ENCODE data around the gene C2.
A peak's percentile ranks its signal among the peaks of the same experiment; 100 is the strongest.

The C2 gene

DNA sequence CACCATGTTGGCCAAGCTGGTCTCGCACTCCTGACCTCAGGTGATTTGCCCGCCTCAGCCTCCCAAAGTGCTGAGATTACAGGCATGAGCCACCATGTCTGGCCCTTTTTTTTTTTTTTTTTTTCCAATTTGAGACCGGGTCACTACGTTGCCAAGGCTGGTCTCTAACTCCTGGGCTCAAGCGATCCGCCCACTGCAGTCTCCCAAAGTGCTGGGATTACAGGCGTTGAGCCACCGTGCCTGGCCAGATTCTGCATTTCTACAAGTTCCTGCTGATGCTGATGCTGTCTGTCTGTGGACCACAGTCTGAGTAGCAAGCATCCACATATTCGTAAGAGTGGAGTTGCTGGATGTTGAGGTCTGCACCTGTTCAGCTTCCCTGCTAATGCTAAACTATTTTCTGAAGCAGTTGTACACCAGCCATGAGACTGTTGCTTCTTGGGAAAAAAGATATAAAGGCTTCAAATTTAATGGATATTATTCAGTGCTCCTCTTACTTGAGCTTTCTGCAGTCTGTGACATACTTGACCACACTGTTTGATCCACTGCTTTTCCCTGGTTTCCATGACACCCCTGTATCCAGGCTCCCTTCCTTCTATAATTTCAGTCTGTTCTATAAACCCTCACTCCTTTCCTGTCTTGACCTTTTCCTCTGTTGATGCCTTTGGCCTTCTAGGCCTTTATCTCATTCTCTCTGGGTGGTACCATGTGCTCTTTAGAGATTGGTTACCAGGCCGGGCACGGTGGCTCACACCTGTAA, 15.5 kb upstream of the C2 start:
- TF ChIP-seq ZNF565 (CRISPR knock-in tag; conservative IDR thresholded peaks at IDR 0.05; ENCODE audit: low read depth) (no peak), TOX (CRISPR knock-in tag; IDR thresholded peaks at IDR 0.05; ENCODE audit: borderline replicate concordance) (no peak), ESRRG (CRISPR knock-in tag; IDR thresholded peaks at IDR 0.05) (no peak), ZFP30 (CRISPR knock-in tag; IDR thresholded peaks at IDR 0.05) (no peak), ZFP3 (CRISPR knock-in tag; IDR thresholded peaks at IDR 0.05) (no peak), ZC3H10 (CRISPR knock-in tag; IDR thresholded peaks at IDR 0.05) (no peak), TCF4 (CRISPR knock-in tag; IDR thresholded peaks at IDR 0.05; ENCODE audit: borderline replicate concordance) (no peak), OSR1 (CRISPR knock-in tag; IDR thresholded peaks at IDR 0.05) (no peak), ISL1 (CRISPR knock-in tag; IDR thresholded peaks at IDR 0.05) (no peak), CSDC2 (CRISPR knock-in tag; IDR thresholded peaks at IDR 0.05) (no peak), TSHZ2 (CRISPR knock-in tag; IDR thresholded peaks at IDR 0.05) (no peak), ZNF70 (CRISPR knock-in tag; IDR thresholded peaks at IDR 0.05) (no peak), ARNTL (CRISPR knock-in tag; IDR thresholded peaks at IDR 0.05; ENCODE audit: borderline replicate concordance, low read depth) (no peak), PPARA (CRISPR knock-in tag; IDR thresholded peaks at IDR 0.05; ENCODE audit: borderline replicate concordance) (no peak), CREB5 (CRISPR knock-in tag; IDR thresholded peaks at IDR 0.05; ENCODE audit: low read depth) (no peak), ZNF8 (CRISPR knock-in tag; IDR thresholded peaks at IDR 0.05) (no peak), PATZ1 (CRISPR knock-in tag; IDR thresholded peaks at IDR 0.05; ENCODE audit: borderline replicate concordance) (no peak), GLIS3 (CRISPR knock-in tag; IDR thresholded peaks at IDR 0.05) (no peak), BACH2 (CRISPR knock-in tag; IDR thresholded peaks at IDR 0.05; ENCODE audit: borderline replicate concordance) (no peak)
- TF ChIP-seq, protein P1, sequence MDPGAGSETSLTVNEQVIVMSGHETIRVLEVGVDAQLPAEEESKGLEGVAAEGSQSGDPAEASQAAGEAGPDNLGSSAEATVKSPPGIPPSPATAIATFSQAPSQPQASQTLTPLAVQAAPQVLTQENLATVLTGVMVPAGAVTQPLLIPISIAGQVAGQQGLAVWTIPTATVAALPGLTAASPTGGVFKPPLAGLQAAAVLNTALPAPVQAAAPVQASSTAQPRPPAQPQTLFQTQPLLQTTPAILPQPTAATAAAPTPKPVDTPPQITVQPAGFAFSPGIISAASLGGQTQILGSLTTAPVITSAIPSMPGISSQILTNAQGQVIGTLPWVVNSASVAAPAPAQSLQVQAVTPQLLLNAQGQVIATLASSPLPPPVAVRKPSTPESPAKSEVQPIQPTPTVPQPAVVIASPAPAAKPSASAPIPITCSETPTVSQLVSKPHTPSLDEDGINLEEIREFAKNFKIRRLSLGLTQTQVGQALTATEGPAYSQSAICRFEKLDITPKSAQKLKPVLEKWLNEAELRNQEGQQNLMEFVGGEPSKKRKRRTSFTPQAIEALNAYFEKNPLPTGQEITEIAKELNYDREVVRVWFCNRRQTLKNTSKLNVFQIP (CRISPR knock-in tag; IDR thresholded peaks at IDR 0.05; ENCODE audit: borderline replicate concordance, low read depth): no peak
- ATAC-seq: peak; percentile 31; the same call in 2 of the 3 replicates

DNA sequence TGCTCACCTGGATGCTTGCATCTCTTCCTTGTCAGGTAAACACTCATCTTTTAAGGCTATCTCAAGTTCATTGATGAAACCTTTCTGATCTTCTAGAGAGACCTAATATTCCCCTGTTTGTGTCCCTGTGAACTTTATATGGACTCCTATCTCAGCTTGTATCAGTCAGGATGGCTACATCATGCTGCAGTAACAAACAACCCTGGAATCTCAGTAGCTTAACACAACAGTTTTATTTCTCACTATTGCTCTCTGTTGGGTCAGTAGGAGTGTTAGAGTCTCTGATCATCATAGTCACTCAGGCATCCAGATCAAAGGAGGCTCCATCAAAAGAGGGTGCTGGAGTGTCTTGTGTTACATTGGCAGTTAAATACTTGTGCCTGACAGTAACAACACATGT, 12.2 kb upstream of the C2 start:
- no peak for ATAC-seq
- TF ChIP-seq ZC3H10 (CRISPR knock-in tag; IDR thresholded peaks at IDR 0.05) (no peak), ZNF70 (CRISPR knock-in tag; IDR thresholded peaks at IDR 0.05) (no peak), PATZ1 (CRISPR knock-in tag; IDR thresholded peaks at IDR 0.05; ENCODE audit: borderline replicate concordance) (no peak), SNAI2 (CRISPR knock-in tag; IDR thresholded peaks at IDR 0.05) (no peak), OSR1 (CRISPR knock-in tag; IDR thresholded peaks at IDR 0.05) (no peak), ZNF8 (CRISPR knock-in tag; IDR thresholded peaks at IDR 0.05) (no peak)
- TF ChIP-seq, protein P1 (CRISPR knock-in tag; IDR thresholded peaks at IDR 0.05; ENCODE audit: borderline replicate concordance, low read depth): no peak

Measured in SK-N-SH treated with all-trans-retinoic acid at 6 μM for 48 hours (cell line).